ENCODE data around the gene TEX51. TPM values are rescaled to one million over a fixed set of nuclear protein-coding genes. Genes with fewer than 3 reads are reported as not detected.

The TEX51 gene
- total RNA-seq, 4 donors from 2014 or later: not detected

- no peak overlapping the region for H3K4me3 ChIP-seq
- 87% methylated on average over 5 of the region's 7 CpGs for WGBS
Measured at GRCh38 chr2:126882736-126883665, 15.7 kb upstream of the TEX51 start.

GRCh38 chr2:126883666-126884040 is 15.0 kb upstream of the TEX51 start:
- intact Hi-C loops (cut with DNase I): no loop called here
- Histone ChIP-seq H3K36me3 (no peaks in the 10 kb centered on the region), H3K4me3 (no peak overlapping the region), H3K27ac (replicated peaks in 1 of 4) (no peak overlapping the region), H3K27me3 (peaks cover 0 to 17% (median 0%) of the 10 kb centered on the region in 4 donors), H3K4me1 (peaks cover 0 to 15% (median 13%) of the 10 kb centered on the region in 4 donors), H3K9me3 (no peaks in the 10 kb centered on the region)
- 93% methylated on average over 6 of the region's 6 CpGs for WGBS
- no peak for DNase-seq (ENCODE audit: extremely low spot score)
- TF ChIP-seq CTCF (IDR thresholded peaks at IDR 0.05): no peak
- no peak for TF ChIP-seq POLR2AphosphoS5 (IDR thresholded peaks at IDR 0.05)
- no peak for TF ChIP-seq EP300 (IDR thresholded peaks at IDR 0.05)
- TF ChIP-seq POLR2A (IDR thresholded peaks at IDR 0.05; ENCODE audit: low read depth): no peak

More at GRCh38 chr2:126882736-126883665, 15.7 kb upstream of the TEX51 start:
- intact Hi-C loops (cut with DNase I): no loop called here
- H3K27ac ChIP-seq (replicated peaks in 1 of 4): no peak overlapping the region
- H3K27me3 ChIP-seq: peaks cover 0 to 17% (median 0%) of the 10 kb centered on the region in 4 donors
- no peaks in the 10 kb centered on the region for H3K9me3 ChIP-seq
- no peak for DNase-seq (ENCODE audit: extremely low spot score)
- H3K36me3 ChIP-seq: no peaks in the 10 kb centered on the region
- TF ChIP-seq POLR2AphosphoS5 (IDR thresholded peaks at IDR 0.05): no peak
- no peak for TF ChIP-seq POLR2A (IDR thresholded peaks at IDR 0.05; ENCODE audit: low read depth)
- TF ChIP-seq CTCF (IDR thresholded peaks at IDR 0.05): no peak
- TF ChIP-seq EP300 (IDR thresholded peaks at IDR 0.05): no peak
- H3K4me1 ChIP-seq: peaks cover 0 to 15% (median 13%) of the 10 kb centered on the region in 4 donors

- DNase-seq (ENCODE audit: extremely low spot score): no peak
- intact Hi-C loops (cut with DNase I): no loop called here
- peaks cover 0 to 16% (median 0%) of the 10 kb centered on the region in 4 donors for H3K27me3 ChIP-seq
- H3K27ac ChIP-seq (replicated peaks in 1 of 4): no peak overlapping the region
- H3K9me3 ChIP-seq: no peaks in the 10 kb centered on the region
- TF ChIP-seq CTCF (IDR thresholded peaks at IDR 0.05): no peak
- no peak for TF ChIP-seq POLR2AphosphoS5 (IDR thresholded peaks at IDR 0.05)
- TF ChIP-seq EP300 (IDR thresholded peaks at IDR 0.05): no peak
- no peak for TF ChIP-seq POLR2A (IDR thresholded peaks at IDR 0.05; ENCODE audit: low read depth)
- peaks cover 0 to 15% (median 13%) of the 10 kb centered on the region in 4 donors for H3K4me1 ChIP-seq
- peak overlapping the region in 2 of 4 donors; percentile 45 to 47 for H3K4me3 ChIP-seq
- H3K36me3 ChIP-seq: no peaks in the 10 kb centered on the region
- 81% methylated on average over 19 of the region's 21 CpGs for WGBS
Measured at GRCh38 chr2:126884861-126885750, 13.6 kb upstream of the TEX51 start.

GRCh38 chr2:126885751-126886210 is 12.9 kb upstream of the TEX51 start:
- Histone ChIP-seq H3K9me3 (no peaks in the 10 kb centered on the region), H3K4me3 (peak overlapping the region; percentile 45 to 55 (median 46)), H3K27ac (replicated peaks in 1 of 4) (no peak overlapping the region), H3K27me3 (peaks cover 0 to 14% (median 0%) of the 10 kb centered on the region in 4 donors), H3K4me1 (peaks cover 0 to 15% (median 13%) of the 10 kb centered on the region in 4 donors), H3K36me3 (no peaks in the 10 kb centered on the region)
- intact Hi-C loops (cut with DNase I): no loop called here
- no peak for DNase-seq (ENCODE audit: extremely low spot score)
- 29% methylated on average over 11 of the region's 18 CpGs for WGBS
- TF ChIP-seq CTCF (IDR thresholded peaks at IDR 0.05) (no peak), POLR2AphosphoS5 (IDR thresholded peaks at IDR 0.05) (no peak), POLR2A (IDR thresholded peaks at IDR 0.05; ENCODE audit: low read depth) (no peak), EP300 (IDR thresholded peaks at IDR 0.05) (no peak)

All from esophagus muscularis mucosa (tissue), 4 donors.